Caco-2 (cell line): Measurements from ENCODE around the gene NETO1. TPM values are rescaled to one million over a fixed set of nuclear protein-coding genes. Genes with fewer than 3 reads are reported as not detected.

Source experiments
- BruUV-seq: library from RNA; stranded (reverse); fragments of 400-500 nt; replicated peaks from 2 replicates; lab custom pipeline; 2021; lab: Mats Ljungman, UMichigan
- CTCF ChIA-PET: fragments of 300-600 bp; sonication (Branson Sonifier 250); formaldehyde crosslinking; loops from one replicate; lab custom pipeline; 2022; ENCODE audit warnings: antibody characterized with exemption; lab: Charles Lee
- POLR2A ChIA-PET: fragments of 300-600 bp; sonication (Branson Sonifier 250); formaldehyde crosslinking; loops from one replicate; lab custom pipeline; 2022; ENCODE audit warnings: antibody characterized with exemption; lab: Charles Lee
- DNase-seq, 2 experiments: peaks; one replicate each; pipeline versions ENCODE4 v3.0.0 to v3.0.0-alpha.2; 2020 to 2022
- H3K27me3 ChIP-seq: replicated peaks from 2 replicates; pipeline ENCODE4 v1.6.0; 2011; ENCODE audit warnings: low read length; ENCODE audit not compliant: control insufficient read depth, insufficient read depth
- H3K36me3 ChIP-seq: 2 replicates; pipeline ENCODE4 v1.5.1; 2011; ENCODE audit warnings: low read length; ENCODE audit not compliant: control insufficient read depth, insufficient read depth
- H3K4me1 ChIP-seq: fragments of 250-450 bp; sonication (Bioruptor Pico); 2 replicates; pipeline ENCODE4 v1.5.1; 2020; ENCODE audit warnings: mild to moderate bottlenecking
- H3K4me3 ChIP-seq: 2 replicates; pipeline ENCODE4 v1.5.1; 2011; ENCODE audit warnings: low read depth, mild to moderate bottlenecking, control low read depth, low read length
- H3K9me3 ChIP-seq: fragments of 250-450 bp; sonication (Bioruptor Pico); 2 replicates; pipeline ENCODE4 v1.5.1; 2020; ENCODE audit warnings: mild to moderate bottlenecking, moderate library complexity
- H3K27ac Mint-ChIP-seq: one replicate; pipeline ENCODE4 v1.8.0; 2022; ENCODE audit warnings: mixed read lengths; ENCODE audit not compliant: unreplicated experiment
- H3K27me3 Mint-ChIP-seq: one replicate; pipeline ENCODE4 v1.8.0; 2022; ENCODE audit warnings: mixed read lengths; ENCODE audit not compliant: insufficient read depth, unreplicated experiment
- H3K36me3 Mint-ChIP-seq: one replicate; pipeline ENCODE4 v1.8.0; 2022; ENCODE audit warnings: mild to moderate bottlenecking, mixed read lengths; ENCODE audit not compliant: insufficient read depth, unreplicated experiment
- H3K4me1 Mint-ChIP-seq: one replicate; pipeline ENCODE4 v1.8.0; 2022; ENCODE audit warnings: low read depth, mixed read lengths; ENCODE audit not compliant: unreplicated experiment
- H3K4me3 Mint-ChIP-seq: one replicate; pipeline ENCODE4 v1.8.0; 2022; ENCODE audit warnings: mild to moderate bottlenecking, moderate library complexity, mixed read lengths; ENCODE audit not compliant: unreplicated experiment
- H3K9me3 Mint-ChIP-seq: one replicate; pipeline ENCODE4 v1.8.0; 2022; ENCODE audit warnings: mixed read lengths; ENCODE audit not compliant: unreplicated experiment
- CTCF ChIP-seq, 2 experiments: fragments of 200-600 bp in 1 of 2; IDR thresholded peaks; 1 replicate in 1 of 2; 2 replicates in 1 of 2; pipeline versions ENCODE4 v1.5.1 to v1.8.0; 2011 to 2022; ENCODE audit warnings: antibody characterized with exemption in 1 of 2, control low read depth in 1 of 2, inconsistent platforms in 1 of 2, low read depth in 1 of 2, low read length in 1 of 2, mild to moderate bottlenecking in 1 of 2, moderate library complexity in 1 of 2; ENCODE audit not compliant: insufficient read depth in 1 of 2, severe bottlenecking in 1 of 2, unreplicated experiment in 1 of 2
- intact Hi-C: fragments of 100-400 bp; cut with micrococcal nuclease; formaldehyde crosslinking; loops from one replicate; pipeline ENCODE4 v1.10.0; 2022; ENCODE audit not compliant: unreplicated experiment
- total RNA-seq: library from RNA; stranded (reverse); gene quantifications from 2 replicates; pipeline ENCODE4 v1.2.3, GENCODE V29; 2022

Gene NETO1
- total RNA-seq, 1 experiment from 2014 or later, result not detected

DNA sequence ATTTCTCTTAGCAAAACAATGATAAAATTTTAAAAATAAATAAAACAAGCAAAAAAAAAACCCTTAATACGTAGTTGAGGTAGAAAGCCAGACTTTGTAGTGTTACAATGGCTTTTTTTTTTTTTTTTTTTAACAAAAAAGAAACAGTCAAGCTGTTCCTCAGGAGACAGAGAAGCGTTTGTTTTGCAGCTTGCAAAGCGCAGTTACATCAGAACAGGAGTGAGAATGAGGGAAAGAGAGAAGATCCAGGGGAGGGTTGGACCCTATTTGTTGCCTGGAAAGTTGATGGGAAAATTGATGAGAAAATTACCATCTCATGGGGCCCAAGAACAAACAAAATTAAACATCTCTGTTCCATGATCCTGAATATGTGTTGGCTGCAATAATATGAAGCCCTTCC is 146.5 kb downstream of the NETO1 start:
- no peaks in the 10 kb centered on the region for H3K36me3 ChIP-seq

GRCh38 chr18:72720116-72720515 is 147.7 kb downstream of the NETO1 start:
- POLR2A ChIA-PET, result no interaction called here
- CTCF ChIA-PET, result no interaction called here
- no peaks in the 10 kb centered on the region for H3K9me3 ChIP-seq
- no peak overlapping the region for H3K4me3 Mint-ChIP-seq
- intact Hi-C loops, result no loop called here
- no peaks in the 10 kb centered on the region for H3K27me3 Mint-ChIP-seq
- H3K27me3 ChIP-seq, result no peaks in the 10 kb centered on the region
- no peak for TF ChIP-seq CTCF (IDR thresholded peaks at IDR 0.05; ENCODE audit: insufficient read depth in 1 of 2, low read depth in 1 of 2, low read length in 1 of 2, severe bottlenecking in 1 of 2, unreplicated experiment in 1 of 2)
- no peak overlapping the region for H3K4me3 ChIP-seq
- no peak for DNase-seq
- no peaks in the 10 kb centered on the region for H3K4me1 ChIP-seq
- H3K36me3 Mint-ChIP-seq, result no peaks in the 10 kb centered on the region
- no TSS peak for BruUV-seq
- no peaks in the 10 kb centered on the region for H3K9me3 Mint-ChIP-seq
- no peak overlapping the region for H3K27ac Mint-ChIP-seq
- no peaks in the 10 kb centered on the region for H3K4me1 Mint-ChIP-seq
- H3K36me3 ChIP-seq, result no peaks in the 10 kb centered on the region

More for the DNA sequence above, 146.5 kb downstream of the NETO1 start:
- Mint-ChIP-seq H3K27me3 (no peaks in the 10 kb centered on the region), H3K4me3 (no peak overlapping the region), H3K9me3 (no peaks in the 10 kb centered on the region), H3K4me1 (no peaks in the 10 kb centered on the region), H3K27ac (no peak overlapping the region), H3K36me3 (no peaks in the 10 kb centered on the region)
- ChIA-PET POLR2A (no interaction called here), CTCF (no interaction called here)
- no peak for TF ChIP-seq CTCF (IDR thresholded peaks at IDR 0.05; ENCODE audit: insufficient read depth in 1 of 2, low read depth in 1 of 2, low read length in 1 of 2, severe bottlenecking in 1 of 2, unreplicated experiment in 1 of 2)
- intact Hi-C loops, result no loop called here
- no peak overlapping the region for H3K4me3 ChIP-seq
- no TSS peak for BruUV-seq
- DNase-seq, result no peak
- H3K27me3 ChIP-seq, result no peaks in the 10 kb centered on the region
- H3K4me1 ChIP-seq, result no peaks in the 10 kb centered on the region
- H3K9me3 ChIP-seq, result no peaks in the 10 kb centered on the region

DNA sequence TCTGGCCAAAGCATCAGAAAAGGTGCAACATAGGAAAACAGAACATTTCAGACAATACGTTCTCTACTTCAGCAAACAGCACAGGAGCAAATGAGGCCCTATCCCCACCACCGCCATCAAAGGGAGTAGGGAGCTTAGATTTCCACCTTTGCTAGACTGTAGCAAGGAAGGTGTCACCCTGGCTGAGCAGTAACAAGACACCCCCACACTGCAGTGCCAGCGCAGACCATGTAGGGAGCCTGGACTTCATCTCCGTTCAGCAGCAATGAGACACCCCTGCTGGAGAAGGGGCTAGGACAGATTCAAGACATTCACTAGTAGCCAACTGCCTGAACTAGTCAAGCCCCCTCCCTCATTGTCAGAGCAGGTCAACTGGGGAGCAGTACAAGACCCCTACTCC is 163.6 kb downstream of the NETO1 start:
- H3K4me1 ChIP-seq, result no peaks in the 10 kb centered on the region
- Mint-ChIP-seq H3K27ac (no peak overlapping the region), H3K4me1 (no peaks in the 10 kb centered on the region), H3K9me3 (no peaks in the 10 kb centered on the region), H3K27me3 (peaks cover 6% of the 10 kb centered on the region), H3K36me3 (no peaks in the 10 kb centered on the region), H3K4me3 (no peak overlapping the region)
- ChIA-PET CTCF (no interaction called here), POLR2A (no interaction called here)
- no peaks in the 10 kb centered on the region for H3K27me3 ChIP-seq
- H3K9me3 ChIP-seq, result no peaks in the 10 kb centered on the region
- H3K36me3 ChIP-seq, result no peaks in the 10 kb centered on the region
- H3K4me3 ChIP-seq, result no peak overlapping the region
- BruUV-seq, result no TSS peak
- TF ChIP-seq CTCF (IDR thresholded peaks at IDR 0.05; ENCODE audit: insufficient read depth in 1 of 2, low read depth in 1 of 2, low read length in 1 of 2, severe bottlenecking in 1 of 2, unreplicated experiment in 1 of 2), result no peak
- intact Hi-C loops, result loop anchor here (5.0 kb wide), 1 partner anchor 433 kb away; no protein-coding TSS in a partner anchor
- DNase-seq, result no peak
